GM21367 (cell line): ENCODE results near the gene FBXO3.

Experiments used
- ATAC-seq: cut with Tn5 transposase; IDR thresholded peaks from one replicate; pipeline ENCODE4 v1.9.1; 2021; ENCODE audit not compliant: unreplicated experiment

FBXO3 gene

DNA sequence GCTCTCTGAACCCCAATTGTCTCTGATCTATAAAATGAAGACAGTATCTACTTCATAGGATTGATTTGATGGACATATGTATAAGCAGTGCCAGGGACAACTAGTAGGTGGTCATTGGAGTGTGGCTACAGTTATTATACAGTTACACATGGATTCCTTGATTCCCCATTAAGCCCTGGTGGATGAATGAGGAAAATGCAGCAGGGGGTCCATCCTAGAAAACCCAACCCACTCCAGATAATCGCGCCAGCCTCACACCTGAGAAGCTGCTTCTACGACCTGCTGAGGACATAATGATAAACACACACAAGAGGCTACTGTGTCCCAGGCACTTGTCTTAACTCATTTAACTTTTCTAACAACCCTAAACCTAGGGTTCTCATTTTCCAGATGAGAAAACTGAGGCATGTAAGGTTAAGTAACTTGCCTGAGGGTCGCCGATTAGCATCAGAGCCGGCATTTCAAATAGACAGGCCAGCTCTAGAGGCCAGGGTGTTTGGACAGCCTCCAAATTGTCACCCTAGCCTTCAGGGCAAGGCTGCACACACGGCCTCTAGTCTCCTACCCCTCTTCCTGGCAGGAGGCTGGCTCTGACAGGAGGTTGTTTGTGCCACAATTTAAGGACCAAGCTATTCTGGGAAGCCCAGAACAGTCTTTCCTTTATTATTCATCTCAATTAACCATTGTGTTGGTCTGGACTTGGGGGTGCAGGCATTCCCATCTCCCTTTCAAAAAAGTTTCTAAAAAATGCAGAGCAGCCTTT is 69.9 kb downstream of the FBXO3 start:
- no peak for ATAC-seq

DNA sequence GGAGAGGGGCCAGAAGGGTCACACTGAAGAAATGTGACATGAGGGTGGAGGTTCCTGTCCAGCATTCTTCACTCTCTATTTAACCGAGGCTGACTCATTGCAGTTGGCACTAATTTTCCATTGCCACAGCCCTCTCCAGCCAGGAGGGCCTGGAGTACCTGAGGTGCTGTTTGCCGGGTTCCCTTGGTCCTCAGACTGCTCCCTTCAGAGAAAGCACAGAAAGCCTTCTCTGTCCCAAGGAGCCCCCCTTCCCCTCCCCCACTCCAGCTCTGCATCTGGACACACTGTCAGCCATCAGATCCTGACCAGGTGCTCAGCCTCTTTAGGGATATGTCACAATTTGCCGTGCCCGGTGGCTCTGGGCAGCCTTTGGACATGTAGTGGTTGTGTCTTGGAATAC is 70.5 kb downstream of the FBXO3 start:
- no peak for ATAC-seq

DNA sequence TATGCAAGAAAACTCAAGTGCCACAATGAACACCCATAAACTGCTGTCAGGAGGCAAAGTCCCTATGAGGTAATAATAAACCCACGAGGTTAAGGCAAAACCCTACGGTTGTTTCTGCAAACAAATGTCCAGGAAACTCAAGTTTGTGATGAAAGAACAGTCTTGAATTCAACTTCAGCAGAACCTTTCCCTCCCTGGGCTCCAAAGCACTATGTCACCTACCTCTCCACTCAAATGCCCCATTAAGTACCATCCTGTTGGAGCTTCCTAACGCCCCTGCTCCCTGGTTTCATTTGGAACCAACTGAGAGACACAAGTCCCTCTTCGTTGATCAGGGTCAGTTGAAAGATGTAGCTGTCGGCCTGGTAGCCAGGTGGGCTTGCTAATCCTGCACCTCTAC is 71.1 kb downstream of the FBXO3 start:
- no peak for ATAC-seq

DNA sequence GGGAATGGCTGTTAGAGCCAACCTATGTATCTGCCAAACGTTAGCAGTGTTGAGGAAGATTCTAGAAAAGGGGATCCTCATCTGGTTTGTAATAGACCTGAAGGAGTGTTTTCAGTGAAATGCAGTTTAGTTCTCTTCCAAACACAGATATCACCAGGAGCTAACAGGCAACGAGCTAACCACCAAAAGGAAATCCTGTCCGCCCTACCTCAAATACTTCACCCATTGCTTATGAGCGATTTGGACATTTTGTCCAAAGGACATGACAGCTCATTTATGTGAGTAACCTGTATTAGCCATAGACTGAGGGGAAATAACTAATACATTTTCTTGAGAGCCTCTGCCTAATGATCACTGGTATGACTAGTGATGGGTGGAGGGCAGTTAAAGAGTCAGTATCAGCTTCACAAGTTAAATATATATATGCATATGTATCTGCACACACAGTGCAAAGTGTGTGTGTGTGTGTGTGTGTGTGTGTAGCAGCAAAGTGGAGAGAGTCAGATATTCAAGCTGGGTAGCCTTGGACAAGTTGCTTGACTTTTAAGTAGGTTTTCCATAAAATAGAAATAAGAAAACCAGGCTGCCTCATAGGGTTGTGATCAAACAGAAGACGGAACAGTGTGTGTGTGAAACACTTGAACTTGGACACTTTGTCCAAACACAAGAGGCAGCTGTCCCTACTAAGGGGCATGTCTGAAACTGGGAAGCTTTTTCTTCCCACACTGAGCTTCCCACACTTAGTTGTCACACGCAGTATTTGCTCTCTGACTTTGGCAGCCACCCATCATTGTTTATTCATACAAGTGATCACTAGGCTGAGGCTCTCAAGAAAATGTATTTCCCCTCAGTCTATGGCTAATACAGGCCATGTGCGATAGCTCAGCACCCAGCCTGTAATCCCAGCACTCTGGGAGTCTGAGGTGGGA is 72.8 kb downstream of the FBXO3 start:
- no peak for ATAC-seq

DNA sequence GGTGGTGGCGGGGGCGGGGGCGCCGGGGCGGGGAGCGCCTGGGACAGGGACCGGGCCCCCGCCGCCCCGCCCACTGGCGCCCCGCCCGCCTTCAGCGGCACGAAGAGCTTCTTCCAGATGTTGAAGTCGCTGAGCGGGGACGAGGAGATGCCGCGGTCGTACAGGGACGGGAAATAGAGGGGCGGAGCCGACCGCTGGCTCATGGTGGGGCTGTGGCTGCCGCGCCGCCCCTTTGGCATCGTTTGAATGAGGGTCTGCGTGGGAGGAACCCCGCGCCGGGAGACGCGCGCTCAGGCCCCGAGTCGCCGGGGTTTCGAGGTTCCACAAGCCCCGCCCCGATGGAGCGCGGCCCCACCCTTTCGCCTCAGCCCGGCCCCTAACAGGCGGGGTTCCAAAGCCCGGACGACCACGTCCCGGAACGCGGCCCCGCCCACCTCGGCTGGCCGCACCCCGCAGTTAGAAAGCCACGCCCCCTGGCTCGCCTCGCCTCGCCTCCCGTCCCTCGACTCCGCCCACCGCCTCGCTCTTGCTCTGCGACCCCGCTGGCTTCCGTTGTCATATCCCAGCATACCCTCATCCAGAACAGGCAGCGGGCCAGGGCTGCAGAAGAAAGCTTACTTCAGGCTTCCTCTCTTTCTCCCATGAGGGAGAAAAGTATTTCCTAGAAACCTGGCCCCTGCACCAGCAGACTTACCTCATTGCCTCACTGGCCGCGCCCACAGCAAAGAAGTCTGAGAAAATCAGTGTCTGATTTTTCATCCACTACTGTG is 73.6 kb downstream of the FBXO3 start, which contains the start of gene C11orf91:
TSS of gene C11orf91 (minus strand) at position 325 of the 770 bp plus-strand sequence. CDS start at position 239, 86 bp downstream.
- ATAC-seq: peak; percentile 89

DNA sequence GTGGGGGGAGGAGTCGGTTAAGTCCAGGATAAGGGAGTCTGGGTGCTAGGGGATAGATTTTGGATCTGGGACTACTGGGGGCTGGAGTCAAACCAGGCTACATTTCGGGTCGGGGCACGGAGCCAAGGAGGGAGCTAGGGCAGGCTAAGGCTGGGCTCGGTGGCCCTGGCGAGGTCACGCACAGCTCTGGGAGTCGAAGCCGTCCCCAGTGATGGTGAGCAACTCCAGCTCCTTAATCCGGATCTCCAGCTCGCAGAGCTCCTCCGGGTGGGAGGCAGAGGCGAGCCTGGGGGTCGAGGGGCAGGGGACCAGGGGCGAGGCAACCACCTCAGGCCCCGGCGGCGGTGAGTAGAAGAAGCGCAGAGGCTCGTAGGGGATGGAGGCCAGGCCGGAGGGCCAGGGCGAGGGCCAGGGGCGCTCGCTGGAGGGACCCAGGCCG is 74.2 kb downstream of the FBXO3 start:
- ATAC-seq: no peak

DNA sequence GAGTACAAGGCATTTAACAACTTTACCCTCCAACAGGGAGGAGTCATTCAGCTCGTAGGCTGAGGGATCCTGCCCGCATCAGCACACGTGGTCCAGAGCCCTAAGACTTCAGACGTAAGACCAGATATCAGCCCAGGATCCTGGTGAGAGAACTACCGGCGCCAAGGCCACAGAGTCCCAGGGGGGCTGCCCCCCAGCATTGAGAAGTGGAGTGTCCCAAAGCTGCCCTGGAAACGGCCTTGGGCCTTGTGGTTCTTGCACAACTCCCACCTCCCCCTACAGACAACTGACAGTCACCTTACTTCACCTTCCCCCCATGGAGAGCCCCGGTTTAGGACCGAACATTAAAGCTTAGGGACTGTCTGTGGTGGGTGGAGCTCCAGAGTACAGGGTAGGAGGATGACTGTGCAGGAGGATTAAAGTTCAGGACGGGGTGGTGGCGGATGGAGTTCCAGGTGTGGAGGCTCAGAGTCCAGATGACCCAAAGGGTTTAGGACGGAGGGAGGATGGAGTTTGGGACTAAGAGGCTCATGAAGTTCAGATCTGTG is 74.7 kb downstream of the FBXO3 start:
- no peak for ATAC-seq

DNA sequence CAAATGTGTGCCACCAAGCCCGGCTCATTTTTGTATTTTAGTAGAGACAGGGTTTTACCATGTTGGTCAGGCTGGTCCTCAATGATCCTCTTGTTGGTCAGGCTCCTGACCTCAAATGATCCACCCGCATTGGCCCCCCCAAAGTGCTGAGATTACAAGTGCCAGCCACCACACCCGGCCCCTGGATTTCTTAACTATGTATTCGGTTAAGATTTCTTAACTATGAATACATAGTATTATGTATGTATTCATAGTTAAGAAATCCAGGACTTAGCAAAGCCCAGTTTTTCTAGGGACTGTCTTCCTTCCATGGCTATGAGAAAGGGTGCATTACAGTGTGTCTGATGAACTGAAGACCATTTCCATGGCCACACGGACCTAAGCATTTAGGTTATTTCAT is 75.4 kb downstream of the FBXO3 start:
- no peak for ATAC-seq

DNA sequence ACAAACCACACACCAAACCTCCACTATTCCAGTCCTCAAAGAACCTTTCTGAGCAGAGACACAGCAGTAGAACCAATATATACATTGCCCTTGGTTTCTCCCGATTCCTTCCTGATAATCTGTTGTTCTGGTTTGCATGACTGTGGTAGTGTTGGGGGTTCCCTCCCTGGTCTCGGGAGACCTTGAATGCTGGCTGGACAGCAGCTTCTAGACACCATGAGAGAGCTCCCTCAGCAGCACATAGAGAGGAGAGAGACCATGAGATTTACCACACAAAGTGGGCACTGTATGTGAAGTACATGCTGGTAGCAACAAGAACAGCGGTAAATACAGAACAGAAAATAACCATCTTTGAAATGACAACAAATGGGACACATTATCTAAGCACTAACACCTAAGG is 76.3 kb downstream of the FBXO3 start:
- no peak for ATAC-seq

DNA sequence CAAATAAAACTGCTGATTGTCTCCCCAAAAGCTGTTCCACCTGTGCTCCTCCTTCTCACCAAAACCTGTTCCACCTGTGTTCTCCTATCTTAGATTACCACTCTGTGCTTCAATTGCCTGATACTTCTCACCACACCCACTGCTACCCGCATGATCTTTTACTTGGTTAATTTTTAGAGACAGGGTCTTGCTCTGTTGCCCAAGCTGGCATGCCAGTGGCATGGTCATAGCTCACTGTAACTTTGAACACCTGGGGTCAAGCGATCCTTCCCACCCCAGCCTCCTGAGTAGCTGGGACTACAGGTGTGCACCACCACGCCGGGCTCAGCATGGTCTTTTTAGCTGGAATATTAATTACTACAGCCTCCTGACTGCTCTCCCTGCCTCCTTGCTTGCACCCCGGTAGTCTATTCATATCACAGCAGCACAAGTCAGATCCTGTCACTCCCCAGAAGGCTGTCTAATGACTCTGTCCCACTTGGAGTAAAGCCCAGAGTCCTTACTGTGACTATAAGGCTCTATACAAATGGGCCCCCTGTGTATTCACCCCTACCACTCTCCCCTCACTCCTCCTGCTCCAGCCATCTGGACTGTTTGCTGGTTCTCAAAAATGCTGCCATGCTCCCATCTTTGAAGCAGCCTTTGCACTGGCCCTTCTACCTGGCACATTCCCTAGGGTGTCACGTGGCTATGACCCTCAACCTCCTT is 77.2 kb downstream of the FBXO3 start:
- ATAC-seq: no peak

DNA sequence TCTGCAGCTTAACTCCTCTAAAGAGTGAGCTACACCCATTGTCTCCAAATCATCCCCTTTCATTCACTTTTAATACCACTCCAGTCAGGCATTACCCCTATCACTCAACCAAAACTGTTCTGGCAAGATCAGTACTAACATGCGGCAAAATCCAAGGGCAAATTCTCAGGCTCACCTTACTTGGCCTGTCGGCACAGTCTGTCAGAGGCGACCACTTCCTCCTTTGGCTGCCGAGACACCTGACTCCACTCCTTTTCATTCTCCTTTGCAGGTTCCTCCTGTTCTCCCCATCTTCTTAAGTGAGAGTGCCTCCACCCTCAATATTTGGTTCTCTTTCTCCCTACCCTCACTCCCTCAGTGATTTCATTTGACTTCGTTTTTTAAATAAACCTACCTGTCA is 77.9 kb downstream of the FBXO3 start:
- no peak for ATAC-seq

DNA sequence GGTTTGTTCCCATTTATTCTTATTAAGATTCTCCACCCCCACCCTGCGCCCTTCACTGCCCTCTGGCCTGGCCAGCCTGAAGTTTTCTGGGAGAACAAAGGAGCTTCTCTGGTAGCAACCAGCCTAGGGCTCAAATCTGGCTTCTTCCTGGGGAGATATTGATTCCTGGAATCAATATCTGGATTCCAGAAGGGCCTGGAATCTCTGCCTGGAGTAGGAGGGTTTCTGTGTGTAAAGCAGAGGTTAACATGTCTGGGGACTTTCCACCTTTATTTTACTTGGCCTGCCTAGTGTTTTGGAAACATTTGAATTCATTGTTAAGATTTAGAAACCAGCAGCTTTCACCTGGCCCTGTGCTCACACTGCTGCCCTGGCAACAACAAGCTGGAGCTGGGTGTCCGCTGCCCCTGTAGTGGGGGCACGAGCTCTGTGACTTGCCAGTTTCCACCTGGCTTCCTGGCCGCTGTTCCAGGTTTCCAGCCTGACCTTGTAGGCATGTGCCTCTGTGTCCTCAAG is 79.2 kb downstream of the FBXO3 start:
- ATAC-seq: no peak

DNA sequence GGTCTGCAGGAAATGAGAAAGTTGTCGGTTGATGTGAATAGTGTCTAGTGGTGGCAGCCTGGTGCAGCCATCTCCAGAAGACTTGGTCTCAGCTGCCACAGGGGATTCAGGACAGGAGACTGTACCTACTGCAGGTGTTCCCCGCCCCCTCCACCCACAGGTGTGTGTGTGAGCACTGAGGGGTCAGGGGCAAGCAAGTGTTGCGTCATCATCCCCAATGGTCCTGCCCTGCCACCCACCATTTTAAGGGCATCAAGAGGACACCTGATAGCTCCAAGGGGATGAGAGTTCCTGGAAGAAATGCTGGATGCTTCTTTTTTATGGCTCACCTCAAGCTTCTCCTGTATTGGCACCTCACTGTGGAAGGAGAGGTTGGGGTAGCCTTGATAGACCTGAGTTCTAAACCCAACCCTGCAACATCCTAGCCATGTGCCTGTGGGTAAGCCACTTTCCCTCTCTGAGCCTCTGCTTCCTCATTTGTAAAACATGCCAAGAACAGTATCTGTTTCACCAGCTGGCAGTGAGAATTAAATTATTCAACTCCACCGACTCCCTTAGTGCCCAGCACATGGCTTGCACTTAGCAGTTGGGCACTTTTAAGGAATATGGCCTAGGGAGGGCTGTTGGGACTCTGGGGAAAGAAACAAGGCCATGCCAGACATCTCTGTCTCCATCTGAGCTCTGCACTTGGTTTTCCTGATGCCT is 79.8 kb downstream of the FBXO3 start:
- ATAC-seq: no peak

DNA sequence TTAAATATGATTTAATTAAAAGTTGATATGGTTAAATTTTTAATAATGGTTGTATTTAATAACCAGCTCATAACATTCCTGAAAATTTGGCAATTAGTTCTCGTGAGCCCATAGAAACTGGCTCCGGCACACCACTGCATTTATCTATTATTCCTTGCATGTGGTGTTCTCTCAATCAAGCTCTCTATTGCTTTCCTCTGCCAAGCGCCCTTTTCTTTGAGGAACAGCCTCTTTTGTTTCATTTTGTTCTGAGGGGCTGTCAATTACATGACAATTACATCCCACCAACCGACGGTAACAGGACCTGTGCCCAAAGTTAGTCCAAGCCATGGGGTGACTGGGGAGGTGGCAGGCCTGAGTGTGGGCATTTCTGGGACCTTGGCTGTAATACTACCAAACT is 81.8 kb downstream of the FBXO3 start:
- ATAC-seq: no peak

DNA sequence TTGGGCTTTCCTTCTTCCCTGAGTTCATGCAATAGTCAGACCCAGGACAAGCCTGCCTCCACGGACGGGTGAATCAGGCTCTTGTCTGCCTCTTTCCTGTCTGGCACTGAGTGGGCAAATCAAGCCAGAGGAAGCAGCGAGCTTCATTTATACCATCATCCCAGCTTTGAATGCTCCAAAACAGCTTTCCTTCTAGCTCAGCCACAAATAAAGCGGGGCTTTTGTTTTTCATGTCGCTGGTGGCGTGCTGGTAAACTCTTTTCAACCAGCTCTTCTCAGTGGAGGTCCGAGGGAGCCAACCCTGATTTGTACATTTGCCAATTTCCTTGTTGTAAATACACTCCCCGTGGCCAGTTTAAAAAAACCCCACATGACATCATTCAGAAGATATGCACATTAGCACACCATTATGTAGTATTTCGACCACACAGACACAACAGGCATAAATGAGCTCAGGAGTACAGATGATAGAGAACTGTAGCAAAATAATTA is 82.3 kb downstream of the FBXO3 start:
- ATAC-seq: no peak

DNA sequence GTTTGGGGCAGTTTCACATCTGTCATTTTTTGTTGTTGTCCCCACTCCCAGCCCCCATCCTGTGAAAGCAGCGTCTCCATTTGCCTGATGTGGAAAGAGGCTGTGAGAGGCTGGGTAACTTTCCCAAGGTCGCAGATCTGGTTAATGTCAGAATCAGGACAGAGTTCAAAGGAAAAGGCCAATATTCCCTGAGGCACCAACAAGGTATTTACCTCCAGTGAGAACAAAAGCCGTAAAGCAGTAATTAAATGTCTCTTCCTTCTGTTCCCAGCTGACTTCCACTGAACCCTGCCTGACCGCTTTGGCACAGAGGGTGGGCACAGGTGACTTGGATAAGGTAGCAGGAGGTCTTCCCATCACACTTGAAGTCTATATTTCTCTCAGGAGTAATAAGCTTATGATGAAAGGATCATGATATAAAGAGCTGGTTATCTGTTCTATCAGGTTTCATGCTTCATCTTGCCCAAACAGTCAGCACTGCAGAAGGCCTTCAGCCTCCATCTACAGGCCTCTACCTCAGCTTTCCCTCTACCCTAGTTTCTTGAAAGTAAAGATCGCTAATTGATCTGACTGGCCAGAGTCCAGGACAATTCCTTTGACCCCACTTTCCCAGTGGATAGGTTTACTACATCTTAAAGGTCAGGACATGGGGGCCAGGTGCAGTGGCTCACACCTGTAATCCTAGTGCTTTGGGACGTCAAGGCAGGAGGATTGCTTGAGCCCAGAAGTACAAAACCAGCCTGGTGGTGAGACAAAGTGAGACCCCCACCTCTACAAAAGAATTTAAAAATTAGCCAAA is 83.1 kb downstream of the FBXO3 start:
- no peak for ATAC-seq
